HCT116 (cell line): ENCODE measurements around the gene IQGAP2.

Experiments
- CTCF ChIP-seq, 3 experiments: fragments of 200-600 bp in 1 of 3; sonication (generic) in 1 of 3; IDR thresholded peaks in 2 of 3; conservative IDR thresholded peaks in 1 of 3; 2 replicates each; pipeline ENCODE4 v1.5.1; 2012 to 2017; ENCODE audit warnings: low read depth in 2 of 3, low read length in 2 of 3, antibody characterized with exemption in 1 of 3, borderline replicate concordance in 1 of 3, control low read depth in 1 of 3, mild to moderate bottlenecking in 1 of 3, mixed read lengths in 1 of 3, mixed run types in 1 of 3, moderate library complexity in 1 of 3; ENCODE audit not compliant: insufficient read depth in 1 of 3
- POLR2A ChIP-seq: IDR thresholded peaks from 2 replicates; pipeline ENCODE4 v1.7.0; 2011; ENCODE audit warnings: borderline replicate concordance; ENCODE audit not compliant: insufficient read depth, insufficient read length; ENCODE audit errors: extremely low read depth
- POLR2AphosphoS5 ChIP-seq: IDR thresholded peaks from 2 replicates; pipeline ENCODE4 v1.6.1; 2011; ENCODE audit warnings: mild to moderate bottlenecking, low read depth, low read length, moderate library complexity
- YY1 ChIP-seq: IDR thresholded peaks from 2 replicates; pipeline ENCODE4 v1.6.1; 2011; ENCODE audit warnings: low read length, low read depth, moderate library complexity, mild to moderate bottlenecking; ENCODE audit not compliant: insufficient replicate concordance; ENCODE audit errors: extremely low read depth
- ZBTB33 ChIP-seq: IDR thresholded peaks from 2 replicates; pipeline ENCODE4 v1.6.1; 2011; ENCODE audit warnings: mild to moderate bottlenecking, low read length, moderate library complexity; ENCODE audit not compliant: insufficient replicate concordance; ENCODE audit errors: extremely low read depth

- TF ChIP-seq POLR2AphosphoS5 (no peak), YY1 (no peak), POLR2A (no peak), CTCF (IDR thresholded peaks at IDR 0.05 in 2 of 3, conservative IDR thresholded peaks at IDR 0.05 in 1 of 3; ENCODE audit: borderline replicate concordance in 1 of 3, insufficient read depth in 1 of 3, low read depth in 2 of 3, low read length in 2 of 3) (no peak), ZBTB33 (no peak)
Observed at GRCh38 chr5:76397200-76397599, 5.9 kb upstream of the IQGAP2 start.
